GM19035 (cell line): Measurements from ENCODE around the gene ANK2.

Experiments used
- ATAC-seq: cut with Tn5 transposase; IDR thresholded peaks from one replicate; pipeline ENCODE4 v1.9.1; 2021; ENCODE audit not compliant: unreplicated experiment

Gene ANK2

GRCh38 chr4:113088050-113088449 is 38.6 kb downstream of the ANK2 start:
- ATAC-seq, result no peak

- ATAC-seq, result no peak
These were observed 41.5 kb downstream of the ANK2 start for GRCh38 chr4:113090954-113091353.

GRCh38 chr4:113094331-113094730 is 44.9 kb downstream of the ANK2 start:
- no peak for ATAC-seq

- ATAC-seq, result no peak
These were observed 45.3 kb downstream of the ANK2 start for GRCh38 chr4:113094802-113095201.

- ATAC-seq, result no peak
These were observed 52.2 kb downstream of the ANK2 start for GRCh38 chr4:113101669-113102068.

GRCh38 chr4:113103556-113103955 is 54.1 kb downstream of the ANK2 start:
- no peak for ATAC-seq

GRCh38 chr4:113106108-113106507 is 56.7 kb downstream of the ANK2 start:
- ATAC-seq, result no peak

- no peak for ATAC-seq
These were observed 59.8 kb downstream of the ANK2 start for GRCh38 chr4:113109106-113109718.

- no peak for ATAC-seq
These were observed 63.0 kb downstream of the ANK2 start for GRCh38 chr4:113112338-113112978.

- no peak for ATAC-seq
These were observed 63.7 kb downstream of the ANK2 start for GRCh38 chr4:113113151-113113550.

- no peak for ATAC-seq
These were observed 65.4 kb downstream of the ANK2 start for GRCh38 chr4:113114884-113115283.

GRCh38 chr4:113116414-113117357 is 67.2 kb downstream of the ANK2 start:
- ATAC-seq, result no peak

- ATAC-seq, result no peak
These were observed 67.9 kb downstream of the ANK2 start for GRCh38 chr4:113117358-113117702.

GRCh38 chr4:113122066-113122465 is 72.6 kb downstream of the ANK2 start:
- ATAC-seq, result no peak

- ATAC-seq, result no peak
These were observed 76.0 kb downstream of the ANK2 start for GRCh38 chr4:113125418-113125817.

- no peak for ATAC-seq
These were observed 81.7 kb downstream of the ANK2 start for GRCh38 chr4:113131136-113131535.

GRCh38 chr4:113131621-113132020 is 82.2 kb downstream of the ANK2 start:
- ATAC-seq, result no peak

GRCh38 chr4:113141901-113142346 is 92.5 kb downstream of the ANK2 start:
- ATAC-seq, result no peak

- ATAC-seq, result no peak
These were observed 92.9 kb downstream of the ANK2 start for GRCh38 chr4:113142351-113142750.

- ATAC-seq, result no peak
These were observed 94.6 kb downstream of the ANK2 start for GRCh38 chr4:113144091-113144490.

- ATAC-seq, result no peak
These were observed 95.7 kb downstream of the ANK2 start for GRCh38 chr4:113145147-113145518.
